GM19438 (cell line): ENCODE measurements around the gene NME7.
"Not testable (repeated sequence)": the region's sequence is repeated elsewhere in the genome, so short reads cannot be mapped to it uniquely, and the experiment has no call there.

ENCODE experiments used
- ATAC-seq: cut with Tn5 transposase; IDR thresholded peaks from one replicate; pipeline ENCODE4 v1.9.1; 2021; ENCODE audit warnings: low read depth; ENCODE audit not compliant: unreplicated experiment

The NME7 gene

GRCh38 chr1:169345511-169345910 is 22.1 kb downstream of the NME7 start:
- no peak for ATAC-seq

- ATAC-seq, result not testable (repeated sequence)
These were observed 25.5 kb downstream of the NME7 start for GRCh38 chr1:169342096-169342495.

GRCh38 chr1:169340882-169341281 is 26.7 kb downstream of the NME7 start:
- ATAC-seq, result no peak

GRCh38 chr1:169339773-169340172 is 27.8 kb downstream of the NME7 start:
- ATAC-seq, result no peak

GRCh38 chr1:169338617-169339016 is 29.0 kb downstream of the NME7 start:
- no peak for ATAC-seq

- not testable (repeated sequence) for ATAC-seq
These were observed 30.5 kb downstream of the NME7 start for GRCh38 chr1:169336947-169337715.

GRCh38 chr1:169334727-169335126 is 32.9 kb downstream of the NME7 start:
- not testable (repeated sequence) for ATAC-seq

GRCh38 chr1:169330927-169331326 is 36.7 kb downstream of the NME7 start:
- ATAC-seq, result no peak

- ATAC-seq, result no peak
These were observed 38.2 kb downstream of the NME7 start for GRCh38 chr1:169329383-169329782.

- ATAC-seq, result no peak
These were observed 39.7 kb downstream of the NME7 start for GRCh38 chr1:169327875-169328274.

- ATAC-seq, result peak; percentile 90
These were observed 40.7 kb downstream of the NME7 start for GRCh38 chr1:169326956-169327268.

- peak; percentile 51 for ATAC-seq
These were observed 41.2 kb downstream of the NME7 start for GRCh38 chr1:169326261-169326955.

- ATAC-seq, result no peak
These were observed 42.5 kb downstream of the NME7 start for GRCh38 chr1:169325117-169325516.

GRCh38 chr1:169322138-169322537 is 45.5 kb downstream of the NME7 start:
- ATAC-seq, result no peak

- ATAC-seq, result no peak
These were observed 46.1 kb downstream of the NME7 start for GRCh38 chr1:169321539-169321938.

GRCh38 chr1:169318536-169319244 is 48.9 kb downstream of the NME7 start:
- ATAC-seq, result no peak

- no peak for ATAC-seq
These were observed 51.0 kb downstream of the NME7 start for GRCh38 chr1:169316556-169316955.

- no peak for ATAC-seq
These were observed 55.3 kb downstream of the NME7 start for GRCh38 chr1:169312084-169312954.

- peak; percentile 68 for ATAC-seq
These were observed 58.1 kb downstream of the NME7 start for GRCh38 chr1:169309178-169310166.
